HG03469 (cell line): ENCODE results near the gene IL21R.
"Not testable (repeated sequence)": the region's sequence is repeated elsewhere in the genome, so short reads cannot be mapped to it uniquely, and the experiment has no call there.

Source experiments
- ATAC-seq: cut with Tn5 transposase; IDR thresholded peaks from one replicate; pipeline ENCODE4 v1.9.1; 2021; ENCODE audit warnings: mild to moderate bottlenecking, moderate library complexity, moderate number of reproducible peaks; ENCODE audit not compliant: unreplicated experiment

IL21R gene

DNA sequence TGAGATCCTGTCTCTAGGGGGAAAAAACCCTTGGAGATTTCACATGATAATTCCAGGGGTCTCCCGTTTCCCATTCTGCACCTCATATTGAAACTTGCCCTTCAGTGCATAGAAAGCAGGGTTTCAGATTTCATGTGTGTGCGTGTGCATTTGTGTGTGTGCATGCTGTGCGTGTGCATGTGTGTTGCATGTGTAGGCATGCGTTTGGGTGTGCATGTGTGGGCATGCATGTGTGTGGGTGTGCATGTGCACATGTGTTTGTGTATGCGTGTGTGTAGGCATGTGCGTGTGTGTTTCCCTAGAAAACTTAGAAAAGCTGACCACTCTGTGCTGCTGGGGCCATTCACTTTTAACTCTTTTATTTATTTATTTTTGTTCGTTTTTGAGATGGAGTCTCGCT, 40.0 kb downstream of the IL21R start:
- ATAC-seq, result no peak

DNA sequence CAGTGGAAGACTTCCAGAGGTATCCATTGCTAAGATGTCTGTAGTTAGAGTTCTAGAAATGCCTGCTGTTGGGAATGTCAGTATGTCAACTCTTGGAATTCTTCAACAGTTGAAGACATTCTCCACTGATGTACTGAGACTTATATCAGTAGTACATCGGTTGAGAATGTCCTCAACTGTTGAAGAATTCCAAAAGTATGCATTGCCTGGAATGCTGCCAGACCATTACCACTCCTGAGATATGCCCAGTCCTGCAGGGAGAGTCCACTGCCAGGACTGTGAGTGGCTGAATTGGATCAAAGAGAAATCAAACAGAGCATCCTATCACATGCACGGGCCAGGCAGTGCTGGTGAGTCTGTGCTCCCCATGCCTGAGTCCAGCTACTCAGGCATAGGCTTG, 42.0 kb downstream of the IL21R start:
- no peak for ATAC-seq

DNA sequence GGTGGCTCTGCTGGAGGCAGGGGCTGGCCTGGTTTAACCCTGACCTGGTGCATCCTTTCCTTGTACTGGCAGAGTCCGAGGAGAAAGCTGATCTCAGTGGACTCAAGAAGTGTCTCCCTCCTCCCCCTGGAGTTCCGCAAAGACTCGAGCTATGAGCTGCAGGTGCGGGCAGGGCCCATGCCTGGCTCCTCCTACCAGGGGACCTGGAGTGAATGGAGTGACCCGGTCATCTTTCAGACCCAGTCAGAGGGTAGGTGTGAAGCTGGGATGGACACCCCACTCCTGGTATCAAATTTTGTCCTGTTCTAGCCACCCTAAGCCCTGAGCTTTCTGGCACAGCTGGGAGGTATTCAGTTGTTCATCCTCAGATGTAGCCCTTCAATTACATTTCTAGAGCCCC, 42.5 kb downstream of the IL21R start:
- ATAC-seq, result no peak

DNA sequence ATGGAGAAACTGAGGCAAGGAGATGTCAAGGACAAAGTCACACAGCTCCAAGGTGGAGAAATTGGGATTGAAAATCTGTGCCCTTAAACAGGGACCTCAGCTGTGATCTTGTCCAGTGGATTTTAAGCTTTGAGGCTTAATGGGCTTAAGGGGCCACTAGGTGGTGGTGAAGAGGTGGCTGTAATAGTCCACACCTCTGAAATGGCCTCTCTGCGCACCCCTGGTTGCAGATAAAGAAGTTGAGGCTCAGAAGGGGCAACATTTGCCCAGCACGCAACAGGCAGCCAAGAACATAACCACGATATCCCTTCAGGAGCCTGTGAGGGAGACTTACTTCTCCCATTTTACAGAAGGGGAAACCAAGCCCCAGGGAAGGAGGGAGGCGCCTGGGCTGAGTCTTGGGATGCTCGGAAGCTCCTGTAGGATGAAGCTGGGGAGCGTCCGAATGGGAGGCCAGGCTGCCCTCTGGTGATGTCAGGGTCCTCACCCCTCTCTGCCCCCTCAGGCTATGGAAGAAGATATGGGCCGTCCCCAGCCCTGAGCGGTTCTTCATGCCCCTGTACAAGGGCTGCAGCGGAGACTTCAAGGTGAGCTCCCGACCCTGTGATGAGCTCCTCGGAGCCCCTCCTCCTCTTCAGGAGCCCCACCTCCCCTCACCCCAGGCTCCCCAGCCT, 43.7 kb downstream of the IL21R start:
- ATAC-seq, result no peak

DNA sequence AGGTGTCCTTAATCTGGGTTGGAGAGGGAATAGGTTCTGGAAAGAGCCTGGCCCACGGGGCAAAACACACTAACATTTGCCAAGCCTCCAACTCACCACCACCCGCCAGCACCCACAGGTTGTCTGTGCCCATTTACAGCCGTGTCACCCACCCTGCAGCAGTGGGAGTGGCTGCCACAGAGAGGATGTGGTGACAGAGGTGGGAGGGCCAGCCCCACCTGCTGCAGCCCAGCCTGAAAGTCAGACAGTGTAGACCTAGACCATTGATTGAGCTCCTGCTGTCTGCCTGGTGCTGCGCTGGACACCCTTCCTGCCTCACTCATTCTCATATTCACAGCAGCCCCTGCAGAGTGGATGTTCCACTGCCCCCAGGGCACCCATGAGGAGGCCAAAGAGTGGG, 44.7 kb downstream of the IL21R start:
- no peak for ATAC-seq

DNA sequence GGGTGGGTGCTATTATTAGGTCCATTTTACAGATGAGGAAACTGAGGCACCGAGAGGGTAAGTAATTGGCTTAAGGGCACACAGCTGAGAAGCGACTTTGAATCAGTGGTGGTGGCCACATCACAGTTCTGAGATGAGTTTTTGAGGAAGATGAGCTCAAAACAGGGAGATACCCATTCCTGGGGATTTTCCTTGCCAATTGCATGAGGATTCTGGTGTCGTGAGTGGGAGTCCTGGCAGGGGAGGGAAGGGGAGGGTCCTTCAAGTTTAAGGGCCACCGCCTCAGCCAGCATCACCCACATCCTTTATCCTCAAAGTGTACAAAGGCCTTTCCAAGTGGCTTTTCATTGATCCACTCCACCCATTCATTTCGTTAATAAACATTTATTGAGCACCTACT, 45.3 kb downstream of the IL21R start:
- no peak for ATAC-seq

DNA sequence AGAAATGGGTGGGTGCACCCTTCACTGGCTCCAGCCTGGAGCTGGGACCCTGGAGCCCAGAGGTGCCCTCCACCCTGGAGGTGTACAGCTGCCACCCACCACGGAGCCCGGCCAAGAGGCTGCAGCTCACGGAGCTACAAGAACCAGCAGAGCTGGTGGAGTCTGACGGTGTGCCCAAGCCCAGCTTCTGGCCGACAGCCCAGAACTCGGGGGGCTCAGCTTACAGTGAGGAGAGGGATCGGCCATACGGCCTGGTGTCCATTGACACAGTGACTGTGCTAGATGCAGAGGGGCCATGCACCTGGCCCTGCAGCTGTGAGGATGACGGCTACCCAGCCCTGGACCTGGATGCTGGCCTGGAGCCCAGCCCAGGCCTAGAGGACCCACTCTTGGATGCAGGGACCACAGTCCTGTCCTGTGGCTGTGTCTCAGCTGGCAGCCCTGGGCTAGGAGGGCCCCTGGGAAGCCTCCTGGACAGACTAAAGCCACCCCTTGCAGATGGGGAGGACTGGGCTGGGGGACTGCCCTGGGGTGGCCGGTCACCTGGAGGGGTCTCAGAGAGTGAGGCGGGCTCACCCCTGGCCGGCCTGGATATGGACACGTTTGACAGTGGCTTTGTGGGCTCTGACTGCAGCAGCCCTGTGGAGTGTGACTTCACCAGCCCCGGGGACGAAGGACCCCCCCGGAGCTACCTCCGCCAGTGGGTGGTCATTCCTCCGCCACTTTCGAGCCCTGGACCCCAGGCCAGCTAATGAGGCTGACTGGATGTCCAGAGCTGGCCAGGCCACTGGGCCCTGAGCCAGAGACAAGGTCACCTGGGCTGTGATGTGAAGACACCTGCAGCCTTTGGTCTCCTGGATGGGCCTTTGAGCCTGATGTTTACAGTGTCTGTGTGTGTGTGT, 46.8 kb downstream of the IL21R start:
- no peak for ATAC-seq

DNA sequence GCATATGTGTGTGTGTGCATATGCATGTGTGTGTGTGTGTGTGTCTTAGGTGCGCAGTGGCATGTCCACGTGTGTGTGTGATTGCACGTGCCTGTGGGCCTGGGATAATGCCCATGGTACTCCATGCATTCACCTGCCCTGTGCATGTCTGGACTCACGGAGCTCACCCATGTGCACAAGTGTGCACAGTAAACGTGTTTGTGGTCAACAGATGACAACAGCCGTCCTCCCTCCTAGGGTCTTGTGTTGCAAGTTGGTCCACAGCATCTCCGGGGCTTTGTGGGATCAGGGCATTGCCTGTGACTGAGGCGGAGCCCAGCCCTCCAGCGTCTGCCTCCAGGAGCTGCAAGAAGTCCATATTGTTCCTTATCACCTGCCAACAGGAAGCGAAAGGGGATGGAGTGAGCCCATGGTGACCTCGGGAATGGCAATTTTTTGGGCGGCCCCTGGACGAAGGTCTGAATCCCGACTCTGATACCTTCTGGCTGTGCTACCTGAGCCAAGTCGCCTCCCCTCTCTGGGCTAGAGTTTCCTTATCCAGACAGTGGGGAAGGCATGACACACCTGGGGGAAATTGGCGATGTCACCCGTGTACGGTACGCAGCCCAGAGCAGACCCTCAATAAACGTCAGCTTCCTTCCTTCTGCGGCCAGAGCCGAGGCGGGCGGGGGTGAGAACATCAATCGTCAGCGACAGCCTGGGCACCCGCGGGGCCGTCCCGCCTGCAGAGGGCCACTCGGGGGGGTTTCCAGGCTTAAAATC, 47.6 kb downstream of the IL21R start:
- ATAC-seq, result no peak

DNA sequence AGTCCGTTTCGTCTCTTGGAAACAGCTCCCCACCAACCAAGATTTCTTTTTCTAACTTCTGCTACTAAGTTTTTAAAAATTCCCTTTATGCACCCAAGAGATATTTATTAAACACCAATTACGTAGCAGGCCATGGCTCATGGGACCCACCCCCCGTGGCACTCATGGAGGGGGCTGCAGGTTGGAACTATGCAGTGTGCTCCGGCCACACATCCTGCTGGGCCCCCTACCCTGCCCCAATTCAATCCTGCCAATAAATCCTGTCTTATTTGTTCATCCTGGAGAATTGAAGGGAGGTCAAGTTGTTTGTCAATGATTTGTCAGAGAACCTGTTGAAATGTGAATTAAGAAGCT, 48.2 kb downstream of the IL21R start:
- no peak for ATAC-seq

DNA sequence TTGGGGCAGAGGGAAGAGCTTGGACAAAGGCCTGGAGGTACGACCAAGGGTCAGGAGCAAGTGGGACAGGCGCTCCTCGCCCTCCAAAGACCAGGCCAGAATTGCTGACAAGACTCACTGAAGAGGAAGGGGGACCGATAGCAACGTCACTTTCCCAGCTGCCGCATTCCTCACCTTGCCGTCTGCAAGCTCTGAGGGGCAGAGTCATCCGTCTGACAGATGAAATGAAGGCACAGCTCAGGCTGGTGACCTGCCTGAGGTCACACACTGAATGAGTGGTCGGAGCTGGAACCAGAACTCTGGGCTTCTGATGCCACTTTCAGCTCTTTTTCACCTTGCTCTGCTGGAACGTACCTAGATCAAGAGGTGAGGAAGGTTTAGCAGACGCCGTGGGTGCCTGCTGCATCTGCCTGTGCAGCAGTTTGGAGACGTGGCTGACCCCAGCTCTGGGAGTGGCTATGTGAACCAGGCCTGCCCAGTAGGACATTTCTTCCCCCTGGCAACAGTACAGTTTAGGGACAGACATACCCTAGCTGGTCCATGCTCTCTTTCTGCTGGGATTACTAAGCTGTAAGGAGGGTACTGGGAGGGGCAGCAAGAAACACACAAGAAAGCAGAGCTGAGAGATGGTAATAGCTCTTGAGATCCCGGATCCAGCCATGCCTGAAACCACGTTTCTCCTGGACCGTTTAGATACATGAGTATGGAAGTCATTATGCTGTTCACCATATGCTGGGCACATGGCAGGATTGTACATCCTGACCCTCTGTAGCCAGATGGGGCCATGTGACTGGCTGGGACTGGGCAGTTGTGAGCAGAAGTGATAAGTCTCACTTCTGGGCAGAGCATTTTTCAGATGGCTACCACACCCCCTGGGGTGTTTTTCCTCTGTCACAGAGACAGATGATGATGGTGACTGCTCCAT, 50.9 kb downstream of the IL21R start:
- no peak for ATAC-seq

DNA sequence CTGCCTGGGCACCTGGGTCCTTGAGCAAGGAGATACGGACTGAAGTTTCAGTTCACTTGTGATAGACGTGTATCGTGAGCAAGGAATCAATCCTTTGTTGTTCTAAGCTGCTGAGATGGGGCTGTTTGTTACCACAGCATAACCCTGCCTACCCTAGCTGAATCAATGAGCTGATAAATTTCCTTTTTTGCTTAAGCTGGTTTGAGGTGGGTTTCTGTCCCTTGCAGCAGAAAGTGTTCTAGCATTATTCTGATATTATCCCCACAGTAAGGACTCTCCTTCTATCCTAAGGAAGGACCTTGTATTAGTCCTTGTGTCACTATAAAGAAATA, 51.5 kb downstream of the IL21R start:
- no peak for ATAC-seq

DNA sequence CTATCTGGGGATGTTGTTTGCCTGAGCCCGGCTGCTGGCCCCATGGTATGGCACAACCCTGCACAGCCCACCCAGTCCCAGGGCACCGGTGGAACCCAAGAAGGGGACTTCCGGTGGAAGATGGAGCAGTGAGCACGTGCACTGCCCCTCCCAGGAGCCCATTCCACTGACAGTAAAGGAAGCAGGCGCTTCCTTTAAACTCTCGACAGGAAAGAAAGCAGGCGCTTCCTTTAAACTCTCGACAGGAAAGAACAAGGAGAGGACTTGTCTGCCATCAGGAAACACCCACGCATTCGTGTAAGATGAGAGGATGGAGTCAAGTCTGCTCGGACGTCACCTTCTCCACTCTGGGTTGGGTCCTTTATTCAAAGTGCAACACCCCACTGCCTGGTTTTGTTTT, 53.7 kb downstream of the IL21R start:
- ATAC-seq, result no peak

DNA sequence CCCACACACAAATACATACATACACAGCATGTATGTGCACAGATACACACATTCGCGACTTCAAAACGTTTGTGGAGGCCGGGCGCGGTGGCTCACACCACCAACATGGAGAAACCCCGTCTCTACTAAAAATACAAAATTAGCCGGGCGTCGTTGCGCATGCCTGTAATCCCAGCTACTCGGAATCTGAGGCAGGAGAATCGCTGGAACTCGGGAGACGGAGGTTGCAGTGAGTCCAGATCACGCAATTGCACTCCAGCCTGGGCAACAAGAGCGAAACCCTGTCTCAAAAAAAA, 55.6 kb downstream of the IL21R start:
- not testable (repeated sequence) for ATAC-seq

DNA sequence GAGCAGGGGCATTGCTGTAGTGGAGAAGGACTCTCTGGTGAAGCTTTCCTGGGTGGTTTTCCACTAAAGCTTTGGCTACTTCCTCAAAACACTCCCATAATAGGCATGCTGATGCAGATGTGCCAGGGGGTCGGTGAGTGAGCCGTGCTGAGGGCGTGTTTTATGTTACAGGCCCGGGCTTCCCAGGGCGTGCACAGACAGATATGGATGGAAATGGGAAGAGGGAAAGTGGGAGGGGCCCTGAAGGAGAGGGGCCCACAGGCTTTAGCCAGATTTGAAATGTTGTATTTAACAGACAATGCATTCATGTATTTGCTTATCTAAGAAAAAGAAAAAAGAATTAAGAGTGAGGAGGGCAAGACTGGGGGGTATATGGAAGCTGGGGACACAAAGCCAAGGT, 56.3 kb downstream of the IL21R start:
- no peak for ATAC-seq

DNA sequence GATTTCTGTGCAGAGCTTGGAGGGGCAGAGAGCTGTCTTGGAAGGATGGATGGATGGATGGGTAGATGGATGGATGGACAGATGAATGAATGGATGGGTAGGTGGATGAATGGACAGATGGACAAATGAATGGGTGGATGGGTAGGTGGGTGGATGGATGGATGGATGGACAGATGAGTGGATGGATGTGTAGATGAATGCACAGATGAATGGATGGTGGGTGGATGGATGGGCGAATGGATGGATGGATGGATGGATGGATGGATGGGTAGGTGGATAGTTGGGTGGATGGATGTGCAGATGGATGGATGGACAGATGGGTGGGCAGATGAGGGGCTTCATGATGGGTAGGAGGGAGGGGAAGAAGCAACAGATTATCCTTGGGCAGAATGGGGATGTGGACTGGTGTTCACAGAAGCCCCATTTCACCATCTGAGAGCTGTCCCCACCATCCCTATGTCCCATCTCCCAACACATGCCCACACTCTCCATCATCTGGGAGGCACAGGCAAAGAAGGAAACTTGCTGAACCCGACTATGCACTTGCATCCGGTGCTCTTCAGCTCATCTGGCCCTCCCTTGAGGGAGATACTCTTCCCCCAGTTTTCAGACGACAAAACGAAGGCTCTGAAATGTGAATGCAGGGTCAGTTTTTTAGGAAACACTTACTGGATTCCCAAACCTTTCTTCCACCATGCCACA, 57.2 kb downstream of the IL21R start:
- ATAC-seq, result no peak

DNA sequence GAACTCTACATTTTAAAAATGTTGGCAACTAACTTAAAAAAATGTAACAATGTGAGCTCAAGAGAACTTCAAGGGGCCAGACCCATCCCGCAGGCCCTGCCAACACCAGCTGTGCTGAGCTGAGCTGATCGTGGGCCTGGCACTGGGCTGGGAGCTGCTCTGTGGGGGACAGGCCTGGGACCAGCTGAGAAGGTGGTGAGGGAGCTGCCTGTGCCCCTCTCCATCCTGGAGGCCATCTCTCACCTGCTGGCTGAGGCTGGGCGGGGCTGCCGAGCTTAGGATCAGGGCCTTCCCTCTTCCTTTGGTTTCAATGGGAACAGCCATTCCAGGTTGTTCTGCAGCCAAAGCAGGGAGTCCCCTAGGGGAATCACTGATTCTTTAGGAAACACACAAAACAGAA, 58.2 kb downstream of the IL21R start:
- no peak for ATAC-seq

DNA sequence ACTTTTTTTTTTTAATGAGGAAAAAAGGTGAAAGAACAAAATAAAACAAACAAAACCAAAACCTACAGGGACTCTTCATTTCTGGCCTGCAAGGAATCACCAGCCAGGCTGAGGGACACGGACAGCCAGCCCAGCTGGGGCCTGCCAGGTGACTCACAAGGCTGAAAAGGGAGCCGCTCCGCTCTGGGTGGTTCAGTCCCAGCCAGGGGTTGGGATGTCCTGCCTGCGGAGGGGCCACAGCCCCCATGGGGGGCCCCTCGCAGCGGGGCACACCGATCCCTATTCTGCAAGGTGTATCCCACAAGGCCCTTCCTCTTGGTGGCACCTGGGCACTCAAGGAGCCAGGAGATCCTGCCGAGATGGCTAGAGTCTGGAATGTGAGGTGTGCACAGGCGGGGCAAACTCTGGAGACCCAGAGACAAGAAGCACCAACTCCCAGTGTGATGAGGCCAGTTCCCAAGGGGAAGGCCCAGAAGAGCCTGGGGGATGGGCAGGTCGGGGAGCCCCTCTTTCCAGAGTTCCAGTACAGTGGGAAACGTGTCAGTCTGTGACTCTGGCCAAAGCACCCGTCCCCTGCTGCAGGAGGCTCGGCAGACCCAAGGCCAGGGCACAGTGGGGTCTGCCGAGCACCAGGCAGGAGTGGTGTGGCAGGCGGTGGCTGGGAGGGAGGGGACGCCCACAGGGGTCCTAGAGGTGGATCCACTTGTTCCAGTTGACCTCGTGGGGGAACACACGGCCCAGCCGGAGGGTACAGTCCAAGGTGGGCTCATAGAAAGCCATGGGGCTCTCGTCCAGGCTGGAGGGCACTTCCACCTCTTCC, 58.9 kb downstream of the IL21R start:
- no peak for ATAC-seq

DNA sequence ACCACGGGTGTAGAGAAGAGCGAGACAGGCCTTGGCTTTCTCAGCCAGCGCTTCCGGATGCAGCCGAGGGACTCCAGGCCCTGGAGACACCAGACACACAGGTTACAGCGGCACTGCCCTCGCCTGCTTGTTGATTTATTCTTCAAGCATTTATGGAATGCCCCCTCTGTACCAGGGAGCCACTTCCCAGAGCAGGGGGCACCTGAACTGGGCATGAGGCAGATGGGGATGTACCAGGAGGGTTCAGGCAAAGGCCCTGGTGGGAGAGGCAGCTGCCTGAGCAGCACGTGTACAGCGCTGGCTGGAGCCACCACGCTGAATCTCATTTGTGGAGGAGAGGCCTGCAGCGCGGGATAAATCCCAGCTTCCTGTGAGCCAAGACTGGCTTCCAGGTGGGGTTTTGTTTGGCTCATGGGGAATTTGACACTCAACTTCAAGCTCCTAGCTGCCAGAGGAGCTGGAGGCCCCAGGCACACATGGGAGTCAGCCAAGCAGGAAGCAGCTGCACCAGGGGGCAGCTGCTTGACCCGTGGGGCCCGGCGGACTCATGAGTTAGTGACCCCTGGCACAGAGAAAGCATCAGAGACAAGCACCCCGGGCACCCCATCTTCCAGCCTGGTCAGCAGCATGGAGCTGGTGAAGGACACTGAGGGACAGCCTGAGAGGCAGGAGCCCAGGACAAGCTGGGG, 59.7 kb downstream of the IL21R start:
- ATAC-seq, result no peak
